PC-3 (cell line): Measurements from ENCODE around the gene STK39.

Experiments used
- CTCF ChIP-seq: fragments of 300-600 bp; sonication (generic); conservative IDR thresholded peaks from 2 replicates; pipeline ENCODE4 v1.5.1; 2017; ENCODE audit warnings: antibody characterized with exemption, low read depth, mild to moderate bottlenecking, low read length
- EZH2phosphoT487 ChIP-seq: fragments of 300-600 bp; sonication (generic); IDR thresholded peaks from 2 replicates; pipeline ENCODE4 v1.6.1; 2018; ENCODE audit warnings: mild to moderate bottlenecking, antibody characterized with exemption, low read length, borderline replicate concordance

GRCh38 chr2:168008646-168009195 lies 238.7 kb downstream of the STK39 start:
- TF ChIP-seq EZH2phosphoT487 (no peak), CTCF (no peak)
